Cardiac septum (tissue), 1 donor: ENCODE data around the gene RANBP17. TPM values are rescaled to one million over a fixed set of nuclear protein-coding genes. Genes with fewer than 3 reads are reported as not detected.

Experiments
- DNase-seq: peaks from one replicate; pipeline ENCODE4 v3.0.0-alpha.2; 2020; ENCODE audit warnings: low spot score
- intact Hi-C: fragments of 100-400 bp; cut with DNase I; formaldehyde crosslinking; loops from one replicate; pipeline ENCODE4 v1.14.0; 2022
- total RNA-seq: library from RNA; stranded (reverse); fragmentation: NEBNext Ultra II Directional; extraction: Animal tissue kit (Norgen Biotek cat#: 25700); gene quantifications from one replicate; pipeline ENCODE4 v1.2.1, GENCODE V29; 2021
- donor health status: DM: no; HTN: no; CAD: no.

Gene RANBP17
- total RNA-seq, 1 donor from 2014 or later, result 9.9 TPM

- intact Hi-C loops, result no loop called here
- no peak for DNase-seq
These were observed 446.8 kb downstream of the RANBP17 start, which contains the start of gene TLX3 for GRCh38 chr5:171308453-171309275. Gene TLX3, plus strand, starts transcription at chr5:171309248. Its CDS starts 118 bp downstream, at chr5:171309366.

- DNase-seq, result no peak
- intact Hi-C loops, result no loop called here
These were observed 447.7 kb downstream of the RANBP17 start for GRCh38 chr5:171309276-171310211.

GRCh38 chr5:171310212-171310818 is 448.5 kb downstream of the RANBP17 start:
- no peak for DNase-seq
- intact Hi-C loops, result no loop called here

GRCh38 chr5:171310819-171311321 is 449.1 kb downstream of the RANBP17 start:
- DNase-seq, result no peak
- intact Hi-C loops, result no loop called here

- intact Hi-C loops, result no loop called here
- DNase-seq, result no peak
These were observed 449.7 kb downstream of the RANBP17 start for GRCh38 chr5:171311322-171312077.

- DNase-seq, result no peak
- intact Hi-C loops, result no loop called here
These were observed 450.5 kb downstream of the RANBP17 start for GRCh38 chr5:171312129-171312974.

- DNase-seq, result no peak
- intact Hi-C loops, result no loop called here
These were observed 451.8 kb downstream of the RANBP17 start for GRCh38 chr5:171313481-171314206.

GRCh38 chr5:171314728-171315385 is 453.0 kb downstream of the RANBP17 start:
- intact Hi-C loops, result no loop called here
- no peak for DNase-seq

GRCh38 chr5:171315386-171315891 is 453.6 kb downstream of the RANBP17 start:
- intact Hi-C loops, result no loop called here
- no peak for DNase-seq

GRCh38 chr5:171315925-171316257 is 454.1 kb downstream of the RANBP17 start:
- intact Hi-C loops, result no loop called here
- DNase-seq, result no peak

- intact Hi-C loops, result no loop called here
These were observed 454.7 kb downstream of the RANBP17 start for GRCh38 chr5:171316258-171317121.

GRCh38 chr5:171317230-171317629 is 455.4 kb downstream of the RANBP17 start:
- intact Hi-C loops, result no loop called here
- DNase-seq, result no peak

More at GRCh38 chr5:171316258-171317121, 454.7 kb downstream of the RANBP17 start:
- DNase-seq, result no peak

- no peak for DNase-seq
- intact Hi-C loops, result no loop called here
These were observed 456.2 kb downstream of the RANBP17 start for GRCh38 chr5:171318026-171318425.

- intact Hi-C loops, result no loop called here
- DNase-seq, result no peak
These were observed 459.6 kb downstream of the RANBP17 start for GRCh38 chr5:171321447-171321846.

- intact Hi-C loops, result no loop called here
- no peak for DNase-seq
These were observed 460.7 kb downstream of the RANBP17 start for GRCh38 chr5:171322527-171322926.

GRCh38 chr5:171323007-171323406 is 461.2 kb downstream of the RANBP17 start:
- intact Hi-C loops, result no loop called here
- DNase-seq, result no peak
